K562 (cell line): Measurements from ENCODE around the gene RPL28. TPM values are rescaled to one million over a fixed set of nuclear protein-coding genes. Genes with fewer than 3 reads are reported as not detected.

ENCODE experiments used
- C11orf30 ChIP-seq: fragments of 450-650 bp; IDR thresholded peaks from 2 replicates; pipeline ENCODE4 v1.6.1; 2016; ENCODE audit warnings: low read depth, mild to moderate bottlenecking
- CBFA2T2 ChIP-seq: fragments of 450-650 bp; conservative IDR thresholded peaks from 2 replicates; pipeline ENCODE4 v1.6.1; 2017; ENCODE audit warnings: mild to moderate bottlenecking
- CEBPG ChIP-seq, 3 experiments: fragments of 200-800 bp in 1 of 3; sonication (Bioruptor generic) in 1 of 3; sonication (generic) in 1 of 3; formaldehyde crosslinking in 1 of 3; IDR thresholded peaks in 2 of 3; conservative IDR thresholded peaks in 1 of 3; 2 replicates each; pipeline versions ENCODE4 v1.6.1 to v1.8.0; 2016 to 2022; ENCODE audit warnings: missing compliant biosample characterization in 2 of 3, missing genetic modification characterization in 2 of 3, mild to moderate bottlenecking in 1 of 3, missing genetic modification reagents in 1 of 3
- CTCFL ChIP-seq: IDR thresholded peaks from 2 replicates; pipeline ENCODE4 v1.6.1; 2011; ENCODE audit warnings: borderline replicate concordance, low read depth, mild to moderate bottlenecking, moderate library complexity, low read length; ENCODE audit not compliant: insufficient read depth, poor library complexity, severe bottlenecking
- HOXB6 ChIP-seq: fragments of 250-450 bp; sonication (Bioruptor Pico); IDR thresholded peaks from 2 replicates; pipeline ENCODE4 v1.5.1; 2022; ENCODE audit warnings: mild to moderate bottlenecking, borderline replicate concordance
- KLF13 ChIP-seq: fragments of 450-650 bp; IDR thresholded peaks from 2 replicates; pipeline ENCODE4 v1.6.1; 2016; ENCODE audit warnings: missing genetic modification characterization, low read depth, mild to moderate bottlenecking, missing compliant biosample characterization, moderate library complexity, borderline replicate concordance
- NR1H2 ChIP-seq: sonication (generic); formaldehyde crosslinking; IDR thresholded peaks from 2 replicates; pipeline ENCODE4 v1.4.0; 2020; ENCODE audit warnings: mild to moderate bottlenecking, missing genetic modification reagents
- NR4A1 ChIP-seq, 2 experiments: fragments of 250-450 bp in 1 of 2; fragments of 450-650 bp in 1 of 2; sonication (Bioruptor Pico) in 1 of 2; IDR thresholded peaks; 2 replicates each; pipeline versions ENCODE4 v1.4.0 to v1.6.1; 2016 to 2020; ENCODE audit warnings: mild to moderate bottlenecking in 2 of 2, missing compliant biosample characterization in 1 of 2, missing genetic modification characterization in 1 of 2, moderate library complexity in 1 of 2
- PHF8 ChIP-seq: fragments of 200-600 bp; sonication (generic); IDR thresholded peaks from 2 replicates; pipeline ENCODE4 v1.6.1; 2012; ENCODE audit warnings: mixed run types, mild to moderate bottlenecking, inconsistent platforms, low read length, moderate library complexity, borderline replicate concordance
- PPARD ChIP-seq: fragments of 250-450 bp; sonication (Bioruptor Pico); IDR thresholded peaks from 2 replicates; pipeline ENCODE4 v1.8.0; 2022; ENCODE audit warnings: inconsistent platforms, mild to moderate bottlenecking, moderate library complexity
- PRMT5 ChIP-seq: sonication (generic); formaldehyde crosslinking; IDR thresholded peaks from 2 replicates; pipeline ENCODE4 v1.5.0; 2020; ENCODE audit warnings: missing genetic modification reagents
- SRSF9 ChIP-seq: fragments of 200-400 bp; formaldehyde crosslinking; IDR thresholded peaks from 2 replicates; pipeline ENCODE4 v1.6.1; 2017; ENCODE audit warnings: low read depth, low read length, borderline replicate concordance
- ZC3H11A ChIP-seq: IDR thresholded peaks from 2 replicates; pipeline ENCODE4 v1.6.1; 2012; ENCODE audit warnings: low read depth, low read length, improper control_type of control experiment
- ZNF140 ChIP-seq: fragments of 250-450 bp; sonication (Bioruptor Pico); IDR thresholded peaks from 2 replicates; pipeline ENCODE4 v1.8.0; 2021; ENCODE audit warnings: moderate library complexity, mild to moderate bottlenecking, inconsistent platforms
- ZNF174 ChIP-seq: fragments of 250-450 bp; sonication (Bioruptor Pico); IDR thresholded peaks from 2 replicates; pipeline ENCODE4 v1.4.0; 2020; ENCODE audit warnings: mild to moderate bottlenecking
- ZNF75A ChIP-seq: fragments of 450-650 bp; formaldehyde crosslinking; IDR thresholded peaks from 2 replicates; pipeline ENCODE4 v1.4.0; 2020; ENCODE audit warnings: mild to moderate bottlenecking
- ZNF766 ChIP-seq: fragments of 200-800 bp; sonication (Bioruptor generic); conservative IDR thresholded peaks from 2 replicates; pipeline ENCODE4 v1.6.1; 2016; ENCODE audit warnings: missing genetic modification characterization, missing compliant biosample characterization
- polyA plus RNA-seq, 8 experiments: library from polyadenylated mRNA; depleted of rRNA in 4 of 8; stranded (reverse) in 5 of 8; unstranded in 3 of 8; fragments of >200 nt; fragmentation: Nextera tagmentation in 2 of 8; fragmentation: Illumina TruSeq in 1 of 8; extraction: Ambion mirVana in 2 of 8; extraction: Trizol in 1 of 8; gene quantifications; 2 replicates each; pipeline versions ENCODE4 v1.2.1 to v1.2.3, GENCODE V29; 2011 to 2014; ENCODE audit warnings: inconsistent platforms in 1 of 8, missing spikeins in 1 of 8
- total RNA-seq, 7 experiments: library from RNA; depleted of rRNA in 6 of 7; stranded (reverse); fragments of >200 nt in 6 of 7; fragmentation: Illumina TruSeq in 2 of 7; extraction: Trizol in 2 of 7; gene quantifications; 2 replicates each; pipeline versions ENCODE4 v1.2.1 to v1.2.3, GENCODE V29; 2011 to 2021; ENCODE audit warnings: low replicate concordance in 1 of 7

RPL28 gene
- total and polyA plus RNA-seq, 9 of the 15 experiments (the other 6 are each of a cell fraction or from before 2014, with no cell fraction given) = 124 to 3,106 (median 622) TPM

GRCh38 chr19:55408533-55408872, 22.8 kb downstream of the RPL28 start (continued):
- TF ChIP-seq ZNF140 (CRISPR knock-in tag) (no peak), NR1H2 (no peak), PHF8 (peak; percentile 43; the same call in 1 of the 2 replicates), ZNF75A (CRISPR knock-in tag) (no peak), SRSF9 (no peak), HOXB6 (CRISPR knock-in tag) (no peak), CBFA2T2 (no peak), NR4A1 (CRISPR knock-in tag; IDR thresholded peaks at IDR 0.05) (no peak), NR4A1 (tag; IDR thresholded peaks at IDR 0.05) (peak; percentile 87), PRMT5 (no peak), PPARD (CRISPR knock-in tag) (no peak), C11orf30 (no peak), CEBPG (CRISPR knock-in tag; IDR thresholded peaks at IDR 0.05) (no peak), CEBPG (tag; conservative IDR thresholded peaks at IDR 0.05 in 1 of 2, IDR thresholded peaks at IDR 0.05 in 1 of 2) (no peak), ZNF766 (CRISPR knock-in tag) (peak; percentile 63; the same call in 1 of the 2 replicates), ZC3H11A (no peak), ZNF174 (no peak), CTCFL (no peak), KLF13 (tag) (0 out of 2 replicates have a peak, but pooled peaks have one; percentile 19)
